Endometrial microvascular endothelial cells (primary cell): ENCODE measurements around the gene ACSL6. TPM values are rescaled to one million over a fixed set of nuclear protein-coding genes. Genes with fewer than 3 reads are reported as not detected.

Experiments
- in situ Hi-C: cut with HindIII; loops from 2 replicates; pipeline ENCODE4 v1.10.0; 2017; ENCODE audit warnings: low sequenced_read_pairs, low pct_unique_long_range_greater_than_20kb; ENCODE audit errors: inconsistent ontology term
- total RNA-seq: library from RNA; depleted of rRNA; stranded (reverse); fragments of >200 nt; gene quantifications from one replicate; pipeline ENCODE4 v1.2.3, GENCODE V29; 2015; ENCODE audit errors: inconsistent ontology term

Gene ACSL6
- total RNA-seq, 1 donor from 2014 or later: not detected

GRCh38 chr5:131994533-131995226, 16.8 kb downstream of the ACSL6 start:
- in situ Hi-C loops: no loop called here

GRCh38 chr5:131994090-131994489, 17.4 kb downstream of the ACSL6 start:
- in situ Hi-C loops: no loop called here

- in situ Hi-C loops: no loop called here
Measured at GRCh38 chr5:131993676-131994075, 17.8 kb downstream of the ACSL6 start.

- in situ Hi-C loops: no loop called here
Measured at GRCh38 chr5:131992370-131992769, 19.1 kb downstream of the ACSL6 start.

GRCh38 chr5:131991593-131992324, 19.7 kb downstream of the ACSL6 start:
- in situ Hi-C loops: no loop called here

GRCh38 chr5:131990716-131991115, 20.7 kb downstream of the ACSL6 start:
- in situ Hi-C loops: no loop called here

- in situ Hi-C loops: no loop called here
Measured at GRCh38 chr5:131988601-131989000, 22.9 kb downstream of the ACSL6 start.

GRCh38 chr5:131987251-131987650, 24.2 kb downstream of the ACSL6 start:
- in situ Hi-C loops: no loop called here

- in situ Hi-C loops: no loop called here
Measured at GRCh38 chr5:131986161-131986912, 25.1 kb downstream of the ACSL6 start.

- in situ Hi-C loops: no loop called here
Measured at GRCh38 chr5:131984956-131985665, 26.3 kb downstream of the ACSL6 start.

GRCh38 chr5:131983244-131983771, 28.1 kb downstream of the ACSL6 start:
- in situ Hi-C loops: no loop called here

GRCh38 chr5:131981516-131981915, 29.9 kb downstream of the ACSL6 start:
- in situ Hi-C loops: no loop called here

- in situ Hi-C loops: no loop called here
Measured at GRCh38 chr5:131980696-131981095, 30.8 kb downstream of the ACSL6 start.

GRCh38 chr5:131979816-131980215, 31.6 kb downstream of the ACSL6 start:
- in situ Hi-C loops: no loop called here

- in situ Hi-C loops: no loop called here
Measured at GRCh38 chr5:131977212-131977604, 34.2 kb downstream of the ACSL6 start.

- in situ Hi-C loops: no loop called here
Measured at GRCh38 chr5:131976414-131977211, 34.8 kb downstream of the ACSL6 start.

GRCh38 chr5:131974956-131975726, 36.3 kb downstream of the ACSL6 start:
- in situ Hi-C loops: no loop called here

- in situ Hi-C loops: no loop called here
Measured at GRCh38 chr5:131974622-131974955, 36.9 kb downstream of the ACSL6 start.
